GM21447 (cell line): ENCODE measurements around the gene TMEFF2.

Experiments used
- ATAC-seq: cut with Tn5 transposase; IDR thresholded peaks from one replicate; pipeline ENCODE4 v1.9.1; 2021; ENCODE audit not compliant: unreplicated experiment

The TMEFF2 gene, protein sequence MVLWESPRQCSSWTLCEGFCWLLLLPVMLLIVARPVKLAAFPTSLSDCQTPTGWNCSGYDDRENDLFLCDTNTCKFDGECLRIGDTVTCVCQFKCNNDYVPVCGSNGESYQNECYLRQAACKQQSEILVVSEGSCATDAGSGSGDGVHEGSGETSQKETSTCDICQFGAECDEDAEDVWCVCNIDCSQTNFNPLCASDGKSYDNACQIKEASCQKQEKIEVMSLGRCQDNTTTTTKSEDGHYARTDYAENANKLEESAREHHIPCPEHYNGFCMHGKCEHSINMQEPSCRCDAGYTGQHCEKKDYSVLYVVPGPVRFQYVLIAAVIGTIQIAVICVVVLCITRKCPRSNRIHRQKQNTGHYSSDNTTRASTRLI

DNA sequence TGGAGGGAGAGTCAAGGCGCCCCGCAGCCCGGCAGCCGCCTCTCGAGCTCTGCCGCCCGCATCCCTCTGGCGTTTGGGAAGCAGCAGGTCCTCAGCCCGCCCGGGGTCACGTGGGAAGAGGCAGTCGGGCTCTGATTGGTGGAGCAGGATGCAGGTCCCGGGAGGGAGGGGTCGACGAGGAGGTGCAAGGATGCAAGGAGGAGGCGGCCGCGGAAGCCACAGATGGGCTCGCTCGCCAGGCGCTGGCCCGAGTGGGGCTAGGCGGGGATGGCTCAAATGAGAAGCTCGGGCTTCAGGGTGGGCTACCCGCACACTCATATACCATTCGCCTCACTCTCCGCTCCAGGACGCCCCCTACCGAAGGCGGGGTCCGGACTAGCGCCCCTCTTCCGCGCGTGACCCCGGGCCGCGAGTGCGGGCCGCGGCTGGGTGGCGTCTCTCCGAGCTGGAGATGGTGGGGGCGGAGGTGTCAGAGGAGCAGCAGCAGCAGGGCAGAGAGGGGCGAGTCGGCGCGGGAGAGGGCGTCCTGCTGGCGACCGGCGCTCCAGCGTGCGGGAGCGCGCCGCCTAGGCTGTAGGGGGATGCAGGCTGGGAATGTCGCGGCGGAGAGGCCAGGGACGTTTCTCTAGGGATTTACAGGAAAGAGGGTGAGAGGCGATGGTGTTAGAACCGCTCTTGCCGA lies at the start of gene TMEFF2:
Gene TMEFF2, minus strand, starts transcription at position 68 of the 682 bp plus-strand sequence. CDS start 409 bp downstream, outside the sequence.
- peak; percentile 57 for ATAC-seq

DNA sequence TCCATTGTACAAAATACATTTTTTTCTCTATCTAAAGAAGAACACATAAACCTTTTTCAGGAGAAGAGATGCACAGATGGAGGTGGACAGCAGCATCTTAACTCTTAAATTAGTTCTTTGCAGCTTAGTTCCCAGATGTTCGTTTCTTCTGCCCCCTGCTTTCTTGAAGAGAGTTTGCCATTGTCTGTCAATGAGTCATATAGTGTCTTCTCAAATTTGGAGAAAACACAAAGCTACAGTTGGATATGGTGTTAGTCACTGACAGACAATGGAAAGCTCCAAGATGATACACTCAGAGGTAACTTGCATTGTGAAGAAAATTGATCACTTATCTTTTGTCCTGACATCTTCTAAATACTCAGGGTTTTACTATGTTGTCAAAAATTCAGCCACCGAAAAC lies 48.8 kb upstream of the TMEFF2 start:
- no peak for ATAC-seq

DNA sequence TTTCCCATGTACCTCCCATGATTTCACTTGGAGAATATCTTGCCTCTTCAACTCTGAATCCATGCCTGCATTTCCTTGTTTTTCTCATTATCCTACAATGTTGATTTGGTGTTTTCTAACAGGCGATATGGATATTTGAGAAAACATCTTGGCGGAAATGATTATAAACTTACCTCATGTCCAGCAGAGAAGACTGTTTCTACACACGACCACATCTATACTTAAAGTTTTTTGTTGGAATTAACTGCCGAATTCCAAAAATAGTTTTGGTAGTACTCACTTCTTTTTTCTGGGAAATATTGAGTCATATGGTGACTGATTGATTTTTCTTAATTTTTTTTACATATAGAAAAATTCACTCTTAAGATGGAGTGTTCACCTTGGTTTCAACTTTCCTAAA lies 41.4 kb upstream of the TMEFF2 start:
- ATAC-seq, result no peak

DNA sequence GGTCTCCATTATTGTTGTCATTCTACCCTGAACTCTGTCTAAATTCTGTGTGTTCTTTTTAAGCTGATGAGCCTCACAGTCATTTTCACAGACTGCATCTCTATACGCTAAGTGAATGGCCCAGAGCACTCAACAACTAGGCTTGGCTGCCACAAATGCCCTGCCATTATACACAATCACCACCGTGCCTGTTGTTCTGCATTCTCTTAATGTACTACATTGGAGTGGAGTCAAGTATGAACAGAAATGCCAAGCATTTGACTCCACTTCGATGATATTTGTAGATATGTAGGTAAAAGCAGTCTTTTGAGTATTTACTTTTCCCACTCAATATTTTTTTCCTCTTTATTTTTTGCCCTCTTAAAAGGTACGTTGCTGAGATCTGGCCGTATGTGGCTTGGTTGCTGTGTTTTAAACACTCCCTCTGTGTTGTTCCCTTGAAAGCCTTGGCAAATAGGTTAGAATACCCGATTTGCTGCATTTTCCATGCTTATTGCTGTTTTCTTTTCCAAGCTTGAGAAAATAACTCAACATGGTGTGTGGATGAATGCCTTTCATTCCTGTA lies 36.2 kb upstream of the TMEFF2 start:
- no peak for ATAC-seq

DNA sequence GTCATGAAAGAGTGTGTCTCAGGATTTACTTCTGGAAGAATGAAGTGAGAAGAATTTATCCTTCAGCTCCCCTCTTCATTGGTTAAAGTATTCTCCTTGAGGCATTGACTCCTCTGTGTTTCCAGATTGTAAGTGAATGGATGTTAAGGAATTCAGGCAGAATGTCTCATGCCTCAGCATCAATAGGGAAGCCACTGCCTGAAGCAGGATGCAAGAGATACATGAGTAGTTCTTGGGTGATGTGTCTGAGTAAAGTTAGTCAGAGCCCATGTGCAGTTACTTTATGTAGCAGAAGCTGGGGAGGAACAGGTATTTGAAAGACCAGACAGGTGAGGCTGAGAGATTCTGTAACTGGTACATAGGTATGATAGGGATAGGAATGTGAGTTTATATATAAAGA lies 34.0 kb upstream of the TMEFF2 start:
- no peak for ATAC-seq

DNA sequence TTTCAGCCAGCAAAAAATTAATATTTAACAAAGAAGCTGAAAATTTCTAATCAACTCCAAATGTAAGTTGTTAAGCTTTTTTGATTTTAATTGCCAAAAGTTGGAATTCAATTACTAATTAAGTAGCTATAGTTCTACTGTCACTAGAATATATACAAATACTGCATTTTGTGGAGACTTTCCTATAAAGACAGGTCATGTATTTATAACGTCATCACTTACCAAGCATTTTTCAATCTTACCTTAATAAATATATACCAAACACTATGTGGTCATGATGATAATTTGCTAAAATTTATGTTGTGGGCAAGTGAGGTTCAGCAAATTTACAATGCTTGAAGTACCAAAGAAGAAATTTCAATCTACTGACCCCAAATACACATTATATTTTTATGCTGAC lies 24.2 kb upstream of the TMEFF2 start:
- ATAC-seq, result no peak

DNA sequence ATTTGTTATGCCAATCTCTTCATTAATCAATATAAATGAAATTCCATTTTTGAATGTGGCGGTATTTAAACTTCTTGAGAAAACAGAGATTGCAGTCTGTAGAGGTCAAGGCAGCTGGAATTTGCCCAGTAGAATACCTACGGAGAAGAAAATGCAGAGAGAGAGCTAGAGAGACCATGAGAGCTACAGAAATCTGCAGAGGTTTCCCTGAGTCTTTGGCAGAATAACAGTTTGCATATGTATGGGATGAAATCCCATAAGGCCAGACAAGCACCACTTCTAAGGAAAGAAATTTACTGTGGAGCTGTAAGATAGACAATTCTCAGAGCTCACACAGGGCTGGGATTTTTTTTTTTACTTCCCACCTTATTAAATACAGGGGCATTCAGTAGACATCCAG lies 23.6 kb upstream of the TMEFF2 start:
- ATAC-seq, result no peak

DNA sequence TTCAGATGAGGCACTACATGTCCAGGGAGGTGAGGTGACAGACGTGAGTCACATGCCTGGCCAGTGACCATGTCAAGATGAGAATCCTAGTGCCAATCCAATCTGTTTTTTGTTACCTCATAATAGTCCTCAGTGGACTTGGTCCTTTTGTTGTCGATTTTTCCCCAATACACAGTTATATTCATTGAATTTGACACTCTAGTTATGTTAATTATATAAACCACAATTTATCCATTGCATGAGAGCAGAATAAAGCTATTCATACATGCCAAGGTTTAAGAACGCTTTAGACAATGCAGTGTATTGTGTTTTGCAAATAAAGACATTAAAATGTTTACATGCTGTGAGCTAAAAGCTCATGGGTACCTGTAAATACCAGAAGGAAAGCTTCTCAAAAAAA lies 21.6 kb upstream of the TMEFF2 start:
- no peak for ATAC-seq

DNA sequence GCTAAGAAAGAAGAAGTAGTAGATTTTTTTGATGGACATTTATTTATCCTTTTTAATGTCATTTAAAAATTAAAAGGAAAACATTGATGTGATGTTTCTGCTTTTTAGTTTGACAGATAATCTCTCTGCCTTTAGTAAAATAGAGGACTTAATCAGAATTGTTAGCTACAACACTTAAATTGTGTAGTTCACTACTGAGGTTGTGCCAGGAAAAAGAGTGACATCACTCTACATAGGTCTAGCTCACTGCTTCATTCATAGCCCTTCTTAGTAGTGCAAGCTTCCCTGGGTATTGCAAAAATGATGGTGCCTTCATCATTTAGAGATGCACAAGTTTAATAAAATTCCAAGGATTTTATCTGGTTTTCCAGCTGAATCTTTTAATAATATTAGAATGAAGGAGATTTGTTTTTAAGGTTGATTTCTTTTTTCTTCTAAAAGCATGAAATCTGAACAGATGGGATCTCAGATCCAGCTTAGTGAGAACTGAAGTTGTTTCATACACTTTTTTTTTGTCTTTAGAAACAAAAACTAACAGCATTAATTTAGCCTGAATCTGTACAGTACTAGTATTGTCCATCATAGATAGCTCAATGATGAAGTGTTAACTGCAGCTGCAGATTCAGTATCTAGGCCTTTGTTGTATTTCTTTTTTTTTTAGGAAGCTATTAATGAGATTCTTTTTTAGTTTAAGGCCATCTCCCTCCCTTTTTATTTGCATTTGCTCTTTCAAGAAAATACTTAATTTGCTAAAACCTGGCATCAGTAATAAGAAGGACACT lies 20.6 kb upstream of the TMEFF2 start:
- no peak for ATAC-seq

DNA sequence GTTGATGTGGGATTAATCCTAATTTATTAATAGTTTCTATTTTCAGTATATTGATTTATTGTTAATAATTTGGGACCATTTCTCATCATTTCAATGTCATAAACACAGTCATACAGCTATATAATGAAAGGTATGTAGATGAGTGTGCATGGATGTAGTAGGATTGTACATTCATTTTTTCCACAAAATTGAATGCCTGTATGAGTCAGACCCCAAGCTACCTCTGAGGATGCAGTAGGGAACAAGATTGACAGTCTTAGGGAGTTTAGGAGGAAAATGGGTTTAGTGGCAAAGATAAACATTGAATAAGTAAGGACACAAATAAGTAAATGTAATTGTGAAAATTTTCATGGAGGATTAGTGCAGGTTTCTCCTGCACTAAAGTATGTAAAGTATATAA lies 14.1 kb upstream of the TMEFF2 start:
- ATAC-seq, result no peak

DNA sequence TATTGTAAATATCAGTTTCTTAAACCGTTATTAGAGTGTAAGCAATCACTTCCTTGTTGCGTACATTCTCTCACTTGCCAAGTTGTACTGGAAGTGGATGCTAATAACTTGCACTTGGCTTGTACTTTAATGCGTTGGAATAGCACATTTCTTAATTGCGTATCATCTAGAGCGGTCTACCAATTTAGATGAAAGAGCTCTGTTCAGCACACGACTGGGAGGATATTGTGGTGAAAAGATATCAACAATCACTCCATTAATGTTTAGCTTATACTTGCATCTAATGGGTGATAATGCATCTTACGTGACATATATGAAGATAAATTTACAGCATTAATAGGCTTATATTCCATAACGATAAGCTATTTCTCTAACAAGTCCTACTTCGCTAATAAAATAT lies 11.7 kb upstream of the TMEFF2 start:
- ATAC-seq, result no peak

DNA sequence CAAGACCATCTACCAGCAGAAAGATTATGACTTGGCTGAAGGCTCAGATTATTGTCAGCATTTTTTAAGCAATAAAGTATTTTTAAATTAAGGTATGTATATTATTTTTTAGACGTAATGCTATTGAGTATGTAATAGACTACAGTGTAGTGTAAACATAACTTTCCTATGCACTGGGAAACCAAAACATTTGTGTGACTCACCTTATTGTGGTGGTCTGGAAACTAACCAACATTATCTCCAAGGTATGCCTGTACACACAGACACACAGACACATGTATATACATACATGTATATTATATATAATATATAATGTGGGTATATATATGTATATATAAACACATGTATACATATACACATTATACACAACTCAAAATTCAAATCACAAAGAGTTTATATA lies 9.1 kb upstream of the TMEFF2 start:
- no peak for ATAC-seq

DNA sequence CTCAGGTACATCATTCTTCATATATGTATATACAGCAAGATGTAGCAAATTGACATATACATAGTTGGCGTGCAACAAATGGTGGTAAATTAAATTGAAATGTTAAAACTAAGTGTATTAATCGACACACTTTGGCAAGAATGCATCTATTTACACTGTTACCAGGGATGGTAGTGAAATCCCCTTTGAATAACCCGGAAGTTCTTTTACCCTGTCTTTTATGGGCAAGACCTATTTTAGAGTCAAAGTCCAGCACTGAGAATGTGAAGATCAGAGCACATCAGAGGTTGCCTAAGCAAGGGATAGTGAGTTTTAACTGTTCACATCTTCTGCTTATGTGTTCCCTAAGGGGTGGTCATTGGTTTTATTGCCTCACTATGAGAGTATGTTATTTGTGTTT lies 7.6 kb upstream of the TMEFF2 start:
- no peak for ATAC-seq

DNA sequence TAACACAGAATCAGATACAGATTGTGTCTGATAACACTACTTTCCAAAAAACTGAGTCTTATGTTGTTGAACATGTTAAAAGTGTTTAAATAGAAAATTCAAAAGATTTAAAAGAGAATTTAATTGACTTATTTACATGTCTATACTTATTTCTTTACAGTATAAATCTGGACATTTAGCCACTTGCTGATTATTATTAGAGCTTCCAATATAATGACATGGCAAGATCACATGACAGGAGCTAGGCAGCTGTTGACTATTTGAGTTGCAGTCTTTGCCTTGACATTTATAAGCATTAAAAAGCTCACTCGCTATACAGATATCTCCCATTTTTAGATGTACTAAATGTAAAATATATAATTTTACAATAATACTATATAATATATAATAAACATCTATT lies 6.4 kb upstream of the TMEFF2 start:
- ATAC-seq, result no peak

DNA sequence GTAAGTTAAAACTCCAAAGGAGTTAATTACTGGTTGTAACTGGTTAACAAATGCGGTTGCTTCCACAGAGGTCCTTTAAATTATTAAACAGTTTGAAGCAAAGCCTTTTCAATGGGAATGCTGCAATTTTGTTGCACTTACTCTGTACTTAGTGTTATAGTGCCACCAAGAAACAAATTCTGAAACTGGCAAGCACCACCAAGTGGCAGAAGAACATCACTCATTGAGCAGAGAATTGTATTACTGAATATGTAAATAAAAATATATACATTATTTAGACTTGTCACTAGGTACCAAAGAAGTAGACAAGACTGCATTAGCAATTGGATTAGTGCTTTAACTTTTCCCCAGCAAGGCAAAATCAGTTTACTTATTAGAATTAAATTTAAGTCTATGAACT lies 2.6 kb upstream of the TMEFF2 start:
- ATAC-seq, result no peak

DNA sequence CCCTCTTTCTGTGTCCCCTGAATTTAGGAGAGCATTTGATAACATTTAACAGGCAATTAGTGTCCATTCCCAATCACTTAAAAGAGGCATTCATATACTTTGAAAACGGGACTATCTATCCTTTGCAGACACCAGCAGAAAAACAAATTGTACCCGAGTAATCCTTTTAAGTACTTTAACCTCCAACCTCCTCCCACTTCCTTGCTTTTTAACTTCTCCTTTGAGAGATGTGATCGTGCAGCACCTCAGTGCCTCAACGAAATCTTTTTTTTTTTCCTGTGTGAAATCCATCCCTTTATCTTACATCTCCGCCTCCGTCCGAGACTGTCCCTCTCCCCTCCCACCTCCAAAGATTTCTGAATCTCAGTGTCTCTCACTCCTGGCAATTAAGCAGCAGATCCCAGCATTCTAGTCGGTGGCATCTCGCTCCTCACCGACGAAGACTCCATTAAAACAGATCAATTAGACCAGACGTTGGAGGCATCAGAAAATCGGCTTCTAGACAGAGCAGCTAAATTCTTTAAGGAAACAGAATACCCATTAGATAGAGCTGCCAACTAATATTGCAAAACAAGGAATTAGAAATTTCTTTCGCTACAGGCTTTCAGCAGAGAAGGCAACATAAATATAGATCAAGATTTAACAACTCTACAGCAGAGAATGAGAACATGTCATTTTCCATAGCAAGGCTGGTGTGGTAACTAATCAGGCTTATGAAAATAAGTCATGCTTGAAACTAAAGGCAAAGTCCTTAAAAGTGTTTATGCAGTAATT lies 1.9 kb upstream of the TMEFF2 start:
- no peak for ATAC-seq

DNA sequence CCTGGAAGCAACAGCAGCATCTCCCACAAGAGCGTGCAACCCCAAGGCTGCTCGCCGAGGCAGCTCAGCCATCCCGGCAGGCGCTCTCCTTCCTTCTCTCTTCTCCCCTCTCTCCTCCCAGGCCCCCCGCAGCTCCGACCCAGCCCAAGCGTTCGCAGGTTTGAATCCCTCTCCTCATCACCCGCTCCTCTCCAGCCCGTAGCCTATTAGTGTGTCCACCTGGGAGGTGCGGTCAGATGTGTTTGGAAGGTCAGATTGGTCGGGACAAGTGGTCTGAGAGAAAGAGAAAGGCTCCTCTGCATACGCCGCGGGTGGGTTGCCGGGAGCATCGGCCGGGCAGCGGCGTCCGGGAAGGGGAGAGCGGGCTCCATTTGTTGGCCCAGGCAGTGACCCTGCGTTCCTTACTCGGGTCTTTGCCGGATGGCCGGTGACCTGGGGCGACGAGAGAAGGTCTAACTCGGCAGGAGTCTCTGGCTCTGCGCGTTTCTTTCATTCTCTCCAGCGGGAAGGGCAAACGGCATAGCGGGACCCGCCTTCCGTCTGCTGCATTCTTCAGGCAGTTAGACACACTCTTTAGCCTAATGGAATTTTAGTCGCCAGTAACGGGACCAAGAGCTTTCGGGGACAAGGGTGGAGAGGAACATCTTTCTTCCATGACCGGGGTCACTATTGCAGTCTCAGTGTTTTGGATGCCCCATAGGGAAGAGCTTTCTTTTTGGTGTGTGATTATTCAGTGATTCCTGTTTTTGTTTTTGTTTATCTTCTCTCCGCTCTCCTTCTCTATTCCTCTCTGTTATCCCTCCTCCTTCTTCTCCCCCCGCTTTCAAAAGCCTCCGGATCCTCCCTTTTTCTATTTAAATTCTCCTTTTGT lies 1.1 kb upstream of the TMEFF2 start:
- ATAC-seq, result peak; percentile 18

DNA sequence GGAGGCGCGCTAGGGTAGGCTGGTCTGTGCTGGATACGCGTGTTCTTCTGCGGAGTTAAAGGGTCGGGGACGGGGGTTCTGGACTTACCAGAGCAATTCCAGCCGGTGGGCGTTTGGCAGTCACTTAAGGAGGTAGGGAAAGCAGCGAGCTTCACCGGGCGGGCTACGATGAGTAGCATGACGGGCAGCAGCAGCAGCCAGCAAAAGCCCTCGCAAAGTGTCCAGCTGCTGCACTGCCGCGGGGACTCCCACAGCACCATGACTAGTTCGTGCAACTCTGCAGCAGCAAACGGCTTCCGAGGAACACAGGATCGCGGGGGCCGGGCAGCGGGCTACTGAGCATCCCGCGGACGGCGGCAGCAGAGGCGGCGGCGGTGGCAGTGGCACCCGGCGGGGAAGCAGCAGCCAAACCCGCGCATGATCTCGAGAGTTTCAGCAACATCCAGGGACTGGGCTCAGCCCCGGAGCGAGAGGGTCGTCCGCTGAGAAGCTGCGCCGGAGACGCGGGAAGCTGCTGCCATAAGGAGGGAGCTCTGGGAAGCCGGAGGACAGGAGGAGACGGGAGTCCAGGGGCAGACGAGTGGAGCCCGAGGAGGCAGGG lies 368 bp downstream of the TMEFF2 start:
- ATAC-seq, result no peak

DNA sequence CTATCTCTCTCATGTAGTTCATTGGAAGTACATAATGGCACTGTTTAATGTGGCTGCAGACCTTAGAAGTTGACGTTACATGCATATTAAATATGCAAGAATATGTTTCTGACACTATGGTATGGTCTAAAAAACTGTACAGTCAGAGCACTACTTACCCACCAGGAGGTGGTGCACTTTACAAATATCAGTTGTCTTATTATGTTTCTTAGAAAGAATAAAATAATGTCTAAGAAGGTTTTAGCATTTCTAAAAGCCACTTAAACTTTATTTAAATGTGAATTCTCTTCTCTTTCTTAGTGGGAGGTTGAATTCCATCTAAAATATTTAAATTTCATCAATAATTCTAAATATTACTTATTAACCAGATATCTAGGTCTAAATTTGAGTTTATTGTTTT lies 4.3 kb downstream of the TMEFF2 start:
- no peak for ATAC-seq
